ENCODE data around the gene CCDC15. TPM values are rescaled to one million over a fixed set of nuclear protein-coding genes. Genes with fewer than 3 reads are reported as not detected.
A peak's percentile ranks its signal among the peaks of the same experiment; 100 is the strongest.

Gene CCDC15
- total and polyA plus RNA-seq, 7 experiments from 2014 or later = 1.5 to 4.7 (median 2.5) TPM

GRCh38 chr11:125084057-125084416, 130.0 kb downstream of the CCDC15 start:
- Histone ChIP-seq H3K4me1 (ENCODE audit: control insufficient read depth in 2 of 2, insufficient read depth in 2 of 2, low read length in 2 of 2) (no peaks in the 10 kb centered on the region), H3K27me3 (ENCODE audit: control insufficient read depth in 2 of 2, insufficient read depth in 2 of 2, low read length in 2 of 2) (no peaks in the 10 kb centered on the region), H3K4me3 (ENCODE audit: low read length) (no peak overlapping the region), H3K27ac (ENCODE audit: low read depth, low read length) (no peak overlapping the region), H3K36me3 (ENCODE audit: control insufficient read depth in 2 of 3, insufficient read depth in 3 of 3, low read length in 3 of 3) (no peaks in the 10 kb centered on the region), H3K9me3 (ENCODE audit: control insufficient read depth in 2 of 3, low read length in 3 of 3) (no peaks in the 10 kb centered on the region)
- Mint-ChIP-seq H3K27me3 (no peaks in the 10 kb centered on the region), H3K36me3 (no peaks in the 10 kb centered on the region), H3K9me3 (no peaks in the 10 kb centered on the region), H3K4me3 (no peak overlapping the region), H3K4me1 (peaks cover 0 to 1% (median 0%) of the 10 kb centered on the region in 7 donors), H3K27ac (no peak overlapping the region)
- POLR2A ChIA-PET = no interaction called here
- intact Hi-C loops (cut with micrococcal nuclease) = no loop called here
- ATAC-seq = no peak
- CTCF ChIA-PET = no interaction called here
- DNase-seq = no peak

GRCh38 chr11:125084761-125085231, 130.8 kb downstream of the CCDC15 start:
- no peaks in the 10 kb centered on the region for H3K27me3 Mint-ChIP-seq

GRCh38 chr11:125085301-125086081, 131.5 kb downstream of the CCDC15 start:
- no peaks in the 10 kb centered on the region for H3K9me3 Mint-ChIP-seq
- intact Hi-C loops (cut with micrococcal nuclease) = no loop called here
- Histone ChIP-seq H3K4me1 (ENCODE audit: control insufficient read depth in 2 of 2, insufficient read depth in 2 of 2, low read length in 2 of 2) (no peaks in the 10 kb centered on the region), H3K9me3 (ENCODE audit: control insufficient read depth in 2 of 3, low read length in 3 of 3) (no peaks in the 10 kb centered on the region), H3K36me3 (ENCODE audit: control insufficient read depth in 2 of 3, insufficient read depth in 3 of 3, low read length in 3 of 3) (no peaks in the 10 kb centered on the region), H3K4me3 (ENCODE audit: low read length) (no peak overlapping the region), H3K27me3 (ENCODE audit: control insufficient read depth in 2 of 2, insufficient read depth in 2 of 2, low read length in 2 of 2) (no peaks in the 10 kb centered on the region), H3K27ac (ENCODE audit: low read depth, low read length) (no peak overlapping the region)
- peak; percentile 13 for ATAC-seq
- DNase-seq = no peak
- peaks cover 0 to 4% (median 0%) of the 10 kb centered on the region in 7 donors for H3K4me1 Mint-ChIP-seq
- H3K4me3 Mint-ChIP-seq = no peak overlapping the region
- H3K27me3 Mint-ChIP-seq = no peaks in the 10 kb centered on the region
- CTCF ChIA-PET = no interaction called here
- POLR2A ChIA-PET = no interaction called here
- H3K36me3 Mint-ChIP-seq = no peaks in the 10 kb centered on the region
- no peak overlapping the region for H3K27ac Mint-ChIP-seq

More at GRCh38 chr11:125084761-125085231, 130.8 kb downstream of the CCDC15 start:
- H3K27me3 ChIP-seq (ENCODE audit: control insufficient read depth in 2 of 2, insufficient read depth in 2 of 2, low read length in 2 of 2) = no peaks in the 10 kb centered on the region
- H3K27ac Mint-ChIP-seq = no peak overlapping the region
- no peak overlapping the region for H3K4me3 Mint-ChIP-seq
- ATAC-seq = no peak
- peaks cover 0 to 1% (median 0%) of the 10 kb centered on the region in 7 donors for H3K4me1 Mint-ChIP-seq
- H3K36me3 ChIP-seq (ENCODE audit: control insufficient read depth in 2 of 3, insufficient read depth in 3 of 3, low read length in 3 of 3) = no peaks in the 10 kb centered on the region
- ChIA-PET POLR2A (no interaction called here), CTCF (no interaction called here)
- H3K9me3 ChIP-seq (ENCODE audit: control insufficient read depth in 2 of 3, low read length in 3 of 3) = no peaks in the 10 kb centered on the region
- no peak overlapping the region for H3K4me3 ChIP-seq (ENCODE audit: low read length)
- no peaks in the 10 kb centered on the region for H3K4me1 ChIP-seq (ENCODE audit: control insufficient read depth in 2 of 2, insufficient read depth in 2 of 2, low read length in 2 of 2)
- H3K9me3 Mint-ChIP-seq = no peaks in the 10 kb centered on the region
- H3K36me3 Mint-ChIP-seq = no peaks in the 10 kb centered on the region
- H3K27ac ChIP-seq (ENCODE audit: low read depth, low read length) = no peak overlapping the region
- DNase-seq = no peak
- intact Hi-C loops (cut with micrococcal nuclease) = no loop called here

- H3K9me3 ChIP-seq (ENCODE audit: control insufficient read depth in 2 of 3, low read length in 3 of 3) = no peaks in the 10 kb centered on the region
- DNase-seq = no peak
- ChIA-PET CTCF (interaction anchor here (0.6 kb wide), 1 partner anchor 77 kb away, joined by 3 read pairs; no protein-coding TSS in a partner anchor), POLR2A (no interaction called here)
- intact Hi-C loops (cut with micrococcal nuclease) = no loop called here
- H3K4me1 ChIP-seq (ENCODE audit: control insufficient read depth in 2 of 2, insufficient read depth in 2 of 2, low read length in 2 of 2) = no peaks in the 10 kb centered on the region
- no peaks in the 10 kb centered on the region for H3K36me3 ChIP-seq (ENCODE audit: control insufficient read depth in 2 of 3, insufficient read depth in 3 of 3, low read length in 3 of 3)
- H3K4me3 ChIP-seq (ENCODE audit: low read length) = no peak overlapping the region
- H3K27ac ChIP-seq (ENCODE audit: low read depth, low read length) = no peak overlapping the region
- no peaks in the 10 kb centered on the region for H3K27me3 ChIP-seq (ENCODE audit: control insufficient read depth in 2 of 2, insufficient read depth in 2 of 2, low read length in 2 of 2)
- Mint-ChIP-seq H3K27me3 (no peaks in the 10 kb centered on the region), H3K36me3 (no peaks in the 10 kb centered on the region), H3K27ac (peak overlapping the region in 1 of 9 donors; percentile 64), H3K4me3 (no peak overlapping the region), H3K9me3 (no peaks in the 10 kb centered on the region), H3K4me1 (peaks cover 0 to 6% (median 0%) of the 10 kb centered on the region in 7 donors)
- no peak for ATAC-seq
These were observed 132.8 kb downstream of the CCDC15 start for GRCh38 chr11:125086633-125087296.

- DNase-seq = no peak
- Mint-ChIP-seq H3K4me3 (no peak overlapping the region), H3K9me3 (no peaks in the 10 kb centered on the region), H3K4me1 (peaks cover 0 to 6% (median 0%) of the 10 kb centered on the region in 7 donors), H3K36me3 (no peaks in the 10 kb centered on the region), H3K27me3 (no peaks in the 10 kb centered on the region), H3K27ac (no peak overlapping the region)
- Histone ChIP-seq H3K27ac (ENCODE audit: low read depth, low read length) (no peak overlapping the region), H3K4me3 (ENCODE audit: low read length) (no peak overlapping the region), H3K36me3 (ENCODE audit: control insufficient read depth in 2 of 3, insufficient read depth in 3 of 3, low read length in 3 of 3) (no peaks in the 10 kb centered on the region), H3K27me3 (ENCODE audit: control insufficient read depth in 2 of 2, insufficient read depth in 2 of 2, low read length in 2 of 2) (no peaks in the 10 kb centered on the region), H3K4me1 (ENCODE audit: control insufficient read depth in 2 of 2, insufficient read depth in 2 of 2, low read length in 2 of 2) (no peaks in the 10 kb centered on the region), H3K9me3 (ENCODE audit: control insufficient read depth in 2 of 3, low read length in 3 of 3) (no peaks in the 10 kb centered on the region)
- ATAC-seq = no peak
- ChIA-PET POLR2A (no interaction called here), CTCF (no interaction called here)
- intact Hi-C loops (cut with micrococcal nuclease) = no loop called here
These were observed 134.1 kb downstream of the CCDC15 start for GRCh38 chr11:125088123-125088522.

- Mint-ChIP-seq H3K4me3 (no peak overlapping the region), H3K27me3 (no peaks in the 10 kb centered on the region), H3K27ac (no peak overlapping the region), H3K9me3 (no peaks in the 10 kb centered on the region), H3K4me1 (peaks cover 0 to 6% (median 0%) of the 10 kb centered on the region in 7 donors), H3K36me3 (no peaks in the 10 kb centered on the region)
- no peak for ATAC-seq
- Histone ChIP-seq H3K4me3 (ENCODE audit: low read length) (no peak overlapping the region), H3K4me1 (ENCODE audit: control insufficient read depth in 2 of 2, insufficient read depth in 2 of 2, low read length in 2 of 2) (no peaks in the 10 kb centered on the region), H3K27me3 (ENCODE audit: control insufficient read depth in 2 of 2, insufficient read depth in 2 of 2, low read length in 2 of 2) (no peaks in the 10 kb centered on the region), H3K9me3 (ENCODE audit: control insufficient read depth in 2 of 3, low read length in 3 of 3) (no peaks in the 10 kb centered on the region), H3K36me3 (ENCODE audit: control insufficient read depth in 2 of 3, insufficient read depth in 3 of 3, low read length in 3 of 3) (no peaks in the 10 kb centered on the region), H3K27ac (ENCODE audit: low read depth, low read length) (no peak overlapping the region)
- ChIA-PET CTCF (no interaction called here), POLR2A (no interaction called here)
- no peak for DNase-seq
- intact Hi-C loops (cut with micrococcal nuclease) = no loop called here
These were observed 134.8 kb downstream of the CCDC15 start for GRCh38 chr11:125088576-125089455.

Measured in naive thymus-derived CD4-positive, alpha-beta T cell (primary cell).